ENCODE results near the gene SORBS2. TPM values are rescaled to one million over a fixed set of nuclear protein-coding genes. Genes with fewer than 3 reads are reported as not detected.

The SORBS2 gene
- total RNA-seq, 1 experiment from 2014 or later = 9.7 TPM

GRCh38 chr4:185821029-185821419 lies 9.0 kb upstream of the SORBS2 start:
- Histone ChIP-seq H3K23ac (ENCODE audit: insufficient read length, low read depth, low read length) (no peak overlapping the region), H3T11ph (ENCODE audit: low read length) (no peak overlapping the region), H3K79me1 (ENCODE audit: insufficient read depth, low read depth, low read length, poor library complexity, severe bottlenecking) (no peaks in the 10 kb centered on the region), H3K23me2 (ENCODE audit: insufficient read length, low read depth, low read length, poor library complexity, severe bottlenecking) (no peaks in the 10 kb centered on the region), H4K91ac (ENCODE audit: insufficient read length, low read depth, low read length) (no peak overlapping the region), H3K14ac (ENCODE audit: insufficient read depth, low read length) (no peak overlapping the region), H4K5ac (ENCODE audit: insufficient read length, low read depth, low read length) (no peak overlapping the region), H3K27ac (ENCODE audit: insufficient read length, low read depth, low read length) (no peak overlapping the region), H3K4me2 (ENCODE audit: insufficient read depth, insufficient read length, low read length) (no peak overlapping the region), H2AFZ (ENCODE audit: low read length) (no peak overlapping the region), H3K56ac (ENCODE audit: insufficient read length, low read depth, low read length) (no peak overlapping the region), H3K27me3 (ENCODE audit: insufficient read depth, low read length) (no peaks in the 10 kb centered on the region), H2BK12ac (ENCODE audit: insufficient read length, low read depth, low read length) (no peak overlapping the region), H3K4me1 (ENCODE audit: insufficient read depth, low read length) (no peaks in the 10 kb centered on the region; the same call in 1 of the 2 replicates), H2AK5ac (ENCODE audit: insufficient read length, low read length) (no peak overlapping the region), H3K18ac (ENCODE audit: insufficient read length, low read depth, low read length) (no peak overlapping the region), H2BK15ac (ENCODE audit: low read depth, low read length) (no peak overlapping the region), H2BK120ac (ENCODE audit: low read depth, low read length, poor library complexity, severe bottlenecking) (no peak overlapping the region), H2BK5ac (ENCODE audit: insufficient read length, low read length) (no peak overlapping the region), H3K9ac (ENCODE audit: extremely low read depth, insufficient read length, low read length) (no peak overlapping the region), H3K9me3 (ENCODE audit: control insufficient read depth, low read depth, low read length) (no peaks in the 10 kb centered on the region), H4K20me1 (ENCODE audit: control insufficient read depth, insufficient read depth, insufficient read length) (no peaks in the 10 kb centered on the region), H4K8ac (replicated peaks; ENCODE audit: insufficient read length, low read depth, low read length) (no peak overlapping the region), H3K79me2 (ENCODE audit: insufficient read depth, low read length) (no peaks in the 10 kb centered on the region), H3K4ac (ENCODE audit: low read depth, low read length) (no peak overlapping the region), H2BK20ac (ENCODE audit: low read depth, low read length, poor library complexity, severe bottlenecking) (no peak overlapping the region)
- TF ChIP-seq CTCF (conservative IDR thresholded peaks at IDR 0.05) = no peak
- Mint-ChIP-seq H3K4me3 (no peak overlapping the region), H3K4me1 (peaks cover 20 to 23% of the 10 kb centered on the region in 2 experiments), H3K27ac (peak overlapping the region in 2 of 3 experiments; percentile 53 to 70; a peak in 1 of 7 replicates), H3K9me3 (no peaks in the 10 kb centered on the region; a peak in 2 of 5 replicates), H3K27me3 (ENCODE audit: low read depth) (no peaks in the 10 kb centered on the region), H3K36me3 (ENCODE audit: insufficient read depth in 1 of 3, low read depth in 3 of 3) (no peaks in the 10 kb centered on the region; a peak in 1 of 7 replicates)
- no CpG with 5 or more reads among the region's 11 CpGs for WGBS (ENCODE audit: extremely low coverage, insufficient read length, low lambda C conversion rate)
- DNase-seq = no peak
